Tibial artery (tissue), 4 donors: ENCODE results near the gene ZNF560.
A peak's percentile ranks its signal among the peaks of the same experiment; 100 is the strongest.

Experiments used
- DNase-seq, 2 donors: peaks; one replicate each; pipeline ENCODE4 v3.0.0-alpha.2; 2019
- H3K27ac ChIP-seq, 2 donors: fragments of 200-600 bp; sonication (generic) in 1 of 2; 1 replicate in 1 of 2; 2 replicates in 1 of 2; pipeline ENCODE4 v1.5.1; 2018 to 2019; ENCODE audit warnings: mild to moderate bottlenecking in 1 of 2
- H3K27me3 ChIP-seq, 2 donors: fragments of 200-600 bp; sonication (generic) in 1 of 2; one replicate each; pipeline versions ENCODE4 v1.5.1 to v1.6.0; 2016 to 2019
- H3K36me3 ChIP-seq, 3 donors: fragments of 200-600 bp; sonication (generic) in 2 of 3; one replicate each; pipeline ENCODE4 v1.5.1; 2016 to 2019; ENCODE audit warnings: mild to moderate bottlenecking in 2 of 3
- H3K4me1 ChIP-seq, 4 donors: fragments of 200-600 bp; sonication (generic) in 2 of 4; 1 replicate in 3 of 4; 2 replicates in 1 of 4; pipeline ENCODE4 v1.5.1; 2016 to 2019
- H3K4me3 ChIP-seq, 2 donors: fragments of 200-600 bp; sonication (generic) in 1 of 2; 1 replicate in 1 of 2; 2 replicates in 1 of 2; pipeline ENCODE4 v1.5.1; 2018 to 2019; ENCODE audit warnings: mild to moderate bottlenecking in 2 of 2
- H3K9me3 ChIP-seq, 3 donors: fragments of 200-600 bp; sonication (generic) in 1 of 3; one replicate each; pipeline ENCODE4 v1.5.1; 2016 to 2019
- CTCF ChIP-seq, 2 experiments: fragments of 200-600 bp in 1 of 2; fragments of 450-650 bp in 1 of 2; IDR thresholded peaks; one replicate each; pipeline ENCODE4 v1.5.1; 2017 to 2019; ENCODE audit warnings: antibody characterized with exemption in 2 of 2, mild to moderate bottlenecking in 1 of 2, moderate library complexity in 1 of 2
- intact Hi-C: fragments of 100-400 bp; cut with DNase I; formaldehyde crosslinking; loops from one replicate; pipeline ENCODE4 v1.15.0; 2023; ENCODE audit warnings: low total_unique reads

ZNF560 gene

GRCh38 chr19:9461938-9462337 lies 36.5 kb downstream of the ZNF560 start:
- peaks cover 0 to 6% (median 0%) of the 10 kb centered on the region in 3 donors for H3K36me3 ChIP-seq
- DNase-seq, result no peak
- peaks cover 0 to 75% (median 57%) of the 10 kb centered on the region in 3 donors for H3K9me3 ChIP-seq
- intact Hi-C loops, result no loop called here
- no peak for TF ChIP-seq CTCF (IDR thresholded peaks at IDR 0.05)
- no peaks in the 10 kb centered on the region for H3K27me3 ChIP-seq
- H3K27ac ChIP-seq, result no peak overlapping the region
- no peak overlapping the region for H3K4me3 ChIP-seq
- no peaks in the 10 kb centered on the region for H3K4me1 ChIP-seq

- no peak overlapping the region for H3K27ac ChIP-seq
- H3K36me3 ChIP-seq, result peaks cover 0 to 5% (median 0%) of the 10 kb centered on the region in 3 donors
- no peaks in the 10 kb centered on the region for H3K4me1 ChIP-seq
- no peaks in the 10 kb centered on the region for H3K27me3 ChIP-seq
- intact Hi-C loops, result no loop called here
- peaks cover 8 to 85% (median 54%) of the 10 kb centered on the region in 3 donors for H3K9me3 ChIP-seq
- no peak for TF ChIP-seq CTCF (IDR thresholded peaks at IDR 0.05)
- H3K4me3 ChIP-seq, result no peak overlapping the region
- DNase-seq, result no peak
Measured at GRCh38 chr19:9456018-9456689, 42.3 kb downstream of the ZNF560 start.

- TF ChIP-seq CTCF (IDR thresholded peaks at IDR 0.05), result no peak
- H3K4me3 ChIP-seq, result no peak overlapping the region
- H3K9me3 ChIP-seq, result peaks cover 14 to 85% (median 64%) of the 10 kb centered on the region in 3 donors
- DNase-seq, result no peak
- H3K27me3 ChIP-seq, result no peaks in the 10 kb centered on the region
- peaks cover 0 to 5% (median 0%) of the 10 kb centered on the region in 3 donors for H3K36me3 ChIP-seq
- H3K27ac ChIP-seq, result no peak overlapping the region
- intact Hi-C loops, result no loop called here
- no peaks in the 10 kb centered on the region for H3K4me1 ChIP-seq
Measured at GRCh38 chr19:9453953-9454352, 44.5 kb downstream of the ZNF560 start.

- Histone ChIP-seq H3K4me1 (no peaks in the 10 kb centered on the region), H3K36me3 (peaks cover 0 to 20% (median 10%) of the 10 kb centered on the region in 3 donors), H3K9me3 (peaks cover 0 to 58% (median 34%) of the 10 kb centered on the region in 3 donors), H3K4me3 (no peak overlapping the region), H3K27me3 (no peaks in the 10 kb centered on the region), H3K27ac (no peak overlapping the region)
- no peak for DNase-seq
- TF ChIP-seq CTCF (IDR thresholded peaks at IDR 0.05), result no peak
- intact Hi-C loops, result no loop called here
Measured at GRCh38 chr19:9445037-9445436, 53.4 kb downstream of the ZNF560 start.

- TF ChIP-seq CTCF (IDR thresholded peaks at IDR 0.05), result no peak
- DNase-seq, result no peak
- peaks cover 0 to 23% (median 18%) of the 10 kb centered on the region in 4 donors for H3K4me1 ChIP-seq
- peaks cover 17 to 22% (median 19%) of the 10 kb centered on the region in 3 donors for H3K36me3 ChIP-seq
- H3K27ac ChIP-seq, result peak overlapping the region in 1 of 2 donors; percentile 89
- H3K27me3 ChIP-seq, result no peaks in the 10 kb centered on the region
- intact Hi-C loops, result loop anchor here (5.0 kb wide), 1 partner anchor 114 kb away; the partner anchor contains the start of gene ZNF559
- no peaks in the 10 kb centered on the region for H3K9me3 ChIP-seq
- no peak overlapping the region for H3K4me3 ChIP-seq
Measured at GRCh38 chr19:9436358-9436757, 62.1 kb downstream of the ZNF560 start.
